ENCODE data around the gene PNPLA8.

Gene PNPLA8

GRCh38 chr7:108525985-108526767 is at the start of gene PNPLA8:
PNPLA8 (minus strand) TSS chr7:108526135; CDS start chr7:108515491, 10,644 bp downstream.
- no peak for TF ChIP-seq CTCF (IDR thresholded peaks at IDR 0.05; ENCODE audit: low read depth, low read length)
- peak; percentile 98 for DNase-seq (ENCODE audit: extremely low read depth, low read depth)

- no peak for DNase-seq (ENCODE audit: extremely low read depth, low read depth)
- TF ChIP-seq CTCF (IDR thresholded peaks at IDR 0.05; ENCODE audit: low read depth, low read length), result no peak
Observed at GRCh38 chr7:108575156-108575555, 49.2 kb upstream of the PNPLA8 start.

GRCh38 chr7:108572480-108572879 is 46.5 kb upstream of the PNPLA8 start:
- TF ChIP-seq CTCF (IDR thresholded peaks at IDR 0.05; ENCODE audit: low read depth, low read length), result no peak
- DNase-seq (ENCODE audit: extremely low read depth, low read depth), result no peak

GRCh38 chr7:108570146-108570755 is 44.3 kb upstream of the PNPLA8 start:
- no peak for DNase-seq (ENCODE audit: extremely low read depth, low read depth)
- TF ChIP-seq CTCF (IDR thresholded peaks at IDR 0.05; ENCODE audit: low read depth, low read length), result no peak

- no peak for TF ChIP-seq CTCF (IDR thresholded peaks at IDR 0.05; ENCODE audit: low read depth, low read length)
- DNase-seq (ENCODE audit: extremely low read depth, low read depth), result peak; percentile 98
Observed at GRCh38 chr7:108569381-108570145, 43.6 kb upstream of the PNPLA8 start, which contains the start of the genes DNAJB9 and THAP5. DNAJB9 (plus strand) TSS chr7:108569874; CDS start chr7:108571727, 1,853 bp downstream. THAP5 (minus strand) TSS chr7:108569706; CDS start chr7:108569569, 137 bp downstream.

- no peak for DNase-seq (ENCODE audit: extremely low read depth, low read depth)
Observed at GRCh38 chr7:108568801-108569380, 43.0 kb upstream of the PNPLA8 start.

More at GRCh38 chr7:108568801-108569380, 43.0 kb upstream of the PNPLA8 start:
- no peak for TF ChIP-seq CTCF (IDR thresholded peaks at IDR 0.05; ENCODE audit: low read depth, low read length)
